ENCODE results near the gene CLN5.
A peak's percentile ranks its signal among the peaks of the same experiment; 100 is the strongest.

CLN5 gene

GRCh38 chr13:77016251-77016812, 24.5 kb downstream of the CLN5 start:
- no peak overlapping the region for H3K27ac Mint-ChIP-seq
- no peaks in the 10 kb centered on the region for H3K9me3 Mint-ChIP-seq
- no peak for DNase-seq (ENCODE audit: low spot score)
- H3K4me3 Mint-ChIP-seq = no peak overlapping the region
- peaks cover 62% of the 10 kb centered on the region for H3K36me3 Mint-ChIP-seq (ENCODE audit: low read depth)
- peaks cover 14% of the 10 kb centered on the region for H3K4me1 Mint-ChIP-seq (ENCODE audit: low read depth)
- H3K27me3 Mint-ChIP-seq (ENCODE audit: low read depth) = no peaks in the 10 kb centered on the region

DNA sequence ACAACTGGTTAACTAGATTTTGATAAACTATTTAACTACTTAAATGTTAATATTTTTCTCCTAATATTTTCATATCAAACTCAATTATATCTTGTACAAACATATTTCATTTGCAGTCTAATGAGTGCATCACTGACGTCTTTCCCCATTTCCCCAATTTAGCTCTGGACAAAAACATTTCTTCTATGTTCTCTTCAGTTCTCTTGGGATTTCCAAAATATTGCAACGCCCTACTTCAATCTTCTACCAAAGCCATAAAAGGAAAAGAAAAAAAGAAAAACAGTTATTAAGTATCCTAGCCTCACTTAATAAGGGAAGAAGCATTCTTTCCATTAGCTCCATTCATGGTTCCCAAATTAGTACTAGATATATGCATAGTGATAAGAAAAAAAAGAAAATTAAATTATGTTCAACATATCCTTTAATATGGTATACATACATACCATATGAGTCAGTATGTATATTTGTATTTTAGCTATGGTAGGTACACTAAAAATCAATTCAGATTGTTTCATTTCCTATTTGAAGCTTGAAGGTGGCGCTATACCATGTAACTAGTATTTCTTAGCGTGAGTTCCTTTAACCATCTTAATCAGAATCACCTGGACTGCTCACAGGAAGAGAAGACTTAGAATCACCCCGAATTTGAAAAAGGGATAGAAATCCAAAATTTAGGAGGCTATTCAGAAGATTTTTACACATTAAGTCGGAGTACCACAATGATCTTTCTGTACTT, 25.2 kb downstream of the CLN5 start:
- peaks cover 19% of the 10 kb centered on the region for H3K4me1 Mint-ChIP-seq (ENCODE audit: low read depth)
- H3K9me3 Mint-ChIP-seq = no peaks in the 10 kb centered on the region
- H3K27ac Mint-ChIP-seq = no peak overlapping the region
- no peak for DNase-seq (ENCODE audit: low spot score)
- H3K36me3 Mint-ChIP-seq (ENCODE audit: low read depth) = peaks cover 54% of the 10 kb centered on the region
- no peak overlapping the region for H3K4me3 Mint-ChIP-seq
- no peaks in the 10 kb centered on the region for H3K27me3 Mint-ChIP-seq (ENCODE audit: low read depth)

DNA sequence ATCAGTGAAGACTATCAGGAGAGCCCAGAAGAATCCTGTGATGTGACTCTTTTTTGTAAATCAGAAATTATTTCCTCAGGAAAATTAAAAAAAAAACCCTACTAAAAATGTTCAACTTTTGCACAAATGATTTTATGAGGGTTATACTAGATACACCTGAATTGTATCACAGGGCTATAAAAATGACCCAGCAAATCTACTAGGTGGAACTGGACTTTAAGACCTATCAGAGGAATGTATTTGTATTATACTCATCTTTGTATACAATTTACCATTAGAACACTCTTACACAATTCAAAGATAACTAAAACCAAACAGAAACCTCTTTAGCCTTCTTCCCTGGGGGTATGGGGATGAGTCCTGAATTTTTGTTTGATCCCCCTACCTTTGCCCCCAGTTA, 27.9 kb downstream of the CLN5 start:
- H3K36me3 Mint-ChIP-seq (ENCODE audit: low read depth) = peaks cover 49% of the 10 kb centered on the region
- H3K27me3 Mint-ChIP-seq (ENCODE audit: low read depth) = no peaks in the 10 kb centered on the region
- H3K4me1 Mint-ChIP-seq (ENCODE audit: low read depth) = peaks cover 35% of the 10 kb centered on the region
- H3K27ac Mint-ChIP-seq = no peak overlapping the region
- no peak for DNase-seq (ENCODE audit: low spot score)
- H3K9me3 Mint-ChIP-seq = no peaks in the 10 kb centered on the region
- H3K4me3 Mint-ChIP-seq = no peak overlapping the region

- no peak for DNase-seq (ENCODE audit: low spot score)
- Mint-ChIP-seq H3K36me3 (ENCODE audit: low read depth) (peaks cover 37% of the 10 kb centered on the region), H3K27me3 (ENCODE audit: low read depth) (no peaks in the 10 kb centered on the region), H3K4me1 (ENCODE audit: low read depth) (peaks cover 43% of the 10 kb centered on the region), H3K27ac (no peak overlapping the region), H3K4me3 (peak overlapping the region; percentile 55), H3K9me3 (no peaks in the 10 kb centered on the region)
These were observed 30.5 kb downstream of the CLN5 start for GRCh38 chr13:77022341-77022740.

- Mint-ChIP-seq H3K27me3 (ENCODE audit: low read depth) (peaks cover 4% of the 10 kb centered on the region), H3K27ac (peak overlapping the region; percentile 98), H3K4me3 (peak overlapping the region; percentile 99), H3K36me3 (ENCODE audit: low read depth) (peaks cover 25% of the 10 kb centered on the region), H3K4me1 (ENCODE audit: low read depth) (peaks cover 45% of the 10 kb centered on the region), H3K9me3 (peaks cover 3% of the 10 kb centered on the region)
- DNase-seq (ENCODE audit: low spot score) = peak; percentile 80
These were observed 34.5 kb downstream of the CLN5 start for GRCh38 chr13:77026255-77026860.

DNA sequence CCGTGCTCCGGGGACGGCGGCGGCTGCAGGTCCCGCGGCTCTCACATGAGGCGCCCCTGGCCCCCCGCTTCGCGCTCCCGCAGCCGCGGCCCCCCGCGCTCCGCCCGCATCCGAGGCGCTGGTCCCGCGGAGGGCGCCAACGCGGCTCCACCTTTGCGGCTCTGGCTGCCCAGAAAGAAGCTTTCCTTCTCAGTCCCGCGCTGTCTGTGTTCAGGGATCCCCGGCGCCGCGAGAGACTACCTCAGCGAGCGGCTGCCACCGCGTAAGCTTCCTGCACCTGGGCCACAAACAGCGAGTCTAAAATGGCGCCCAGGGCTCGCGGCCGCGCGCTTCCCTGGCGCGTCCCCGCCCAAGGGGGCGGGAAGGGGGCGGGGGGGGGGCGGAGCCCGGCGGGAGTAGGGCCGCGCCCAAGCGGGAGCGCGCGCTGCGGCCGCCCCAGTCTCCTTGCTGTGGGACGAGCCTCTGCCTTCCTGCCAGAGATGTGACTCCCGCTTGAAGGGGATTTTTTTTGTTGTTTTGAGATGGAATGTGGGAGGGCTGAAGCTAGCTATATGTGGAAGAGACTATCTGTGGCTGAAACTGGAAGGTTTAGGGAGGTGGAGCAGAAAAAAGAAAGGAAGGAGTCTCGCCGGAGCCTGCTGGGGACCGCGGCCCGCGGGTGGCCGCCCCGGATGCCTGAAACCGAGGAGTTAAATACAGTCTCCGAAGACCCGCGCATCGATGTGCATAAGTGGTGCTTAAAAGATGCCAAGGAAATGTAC, 35.2 kb downstream of the CLN5 start, which contains the start of gene FBXL3:
FBXL3 (minus strand) TSS at position 299 of the 761 bp plus-strand sequence. CDS start 5,299 bp downstream, outside the sequence.
- peak; percentile 84 for DNase-seq (ENCODE audit: low spot score)
- peaks cover 41% of the 10 kb centered on the region for H3K4me1 Mint-ChIP-seq (ENCODE audit: low read depth)
- H3K27me3 Mint-ChIP-seq (ENCODE audit: low read depth) = peaks cover 4% of the 10 kb centered on the region
- H3K9me3 Mint-ChIP-seq = peaks cover 3% of the 10 kb centered on the region
- H3K27ac Mint-ChIP-seq = peak within 1 kb of the TSS; percentile 98
- H3K4me3 Mint-ChIP-seq = peak within 1 kb of the TSS; percentile 100
- peaks cover 28% of the 10 kb centered on the region for H3K36me3 Mint-ChIP-seq (ENCODE audit: low read depth)

DNA sequence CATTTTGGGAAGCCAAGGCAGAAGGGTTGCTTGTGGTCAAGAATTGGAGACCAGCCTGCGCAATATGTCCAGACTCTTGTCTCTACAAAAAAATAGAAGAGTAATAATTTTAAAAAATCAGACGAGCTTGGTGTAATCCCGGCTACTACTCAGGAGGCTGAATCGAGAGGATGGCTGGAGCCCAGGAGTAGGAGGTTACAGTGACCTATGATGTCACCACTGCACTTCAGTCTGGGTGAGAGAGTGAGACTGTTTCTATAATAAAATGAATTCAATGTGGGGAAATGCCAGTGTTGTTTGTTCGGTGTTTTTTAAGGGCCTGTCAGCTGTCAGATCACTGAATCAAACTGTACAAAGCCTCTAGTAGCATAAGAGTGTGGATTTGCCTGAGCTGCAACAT, 36.3 kb downstream of the CLN5 start:
- no peak overlapping the region for H3K27ac Mint-ChIP-seq
- H3K4me3 Mint-ChIP-seq = peak overlapping the region; percentile 100
- peaks cover 4% of the 10 kb centered on the region for H3K27me3 Mint-ChIP-seq (ENCODE audit: low read depth)
- H3K4me1 Mint-ChIP-seq (ENCODE audit: low read depth) = peaks cover 29% of the 10 kb centered on the region
- H3K9me3 Mint-ChIP-seq = peaks cover 3% of the 10 kb centered on the region
- H3K36me3 Mint-ChIP-seq (ENCODE audit: low read depth) = peaks cover 21% of the 10 kb centered on the region
- DNase-seq (ENCODE audit: low spot score) = no peak

- H3K27me3 Mint-ChIP-seq (ENCODE audit: low read depth) = peaks cover 4% of the 10 kb centered on the region
- H3K36me3 Mint-ChIP-seq (ENCODE audit: low read depth) = peaks cover 12% of the 10 kb centered on the region
- peaks cover 20% of the 10 kb centered on the region for H3K4me1 Mint-ChIP-seq (ENCODE audit: low read depth)
- DNase-seq (ENCODE audit: low spot score) = no peak
- H3K4me3 Mint-ChIP-seq = no peak overlapping the region
- no peak overlapping the region for H3K27ac Mint-ChIP-seq
- peaks cover 3% of the 10 kb centered on the region for H3K9me3 Mint-ChIP-seq
These were observed 37.6 kb downstream of the CLN5 start for GRCh38 chr13:77029436-77029835.

DNA sequence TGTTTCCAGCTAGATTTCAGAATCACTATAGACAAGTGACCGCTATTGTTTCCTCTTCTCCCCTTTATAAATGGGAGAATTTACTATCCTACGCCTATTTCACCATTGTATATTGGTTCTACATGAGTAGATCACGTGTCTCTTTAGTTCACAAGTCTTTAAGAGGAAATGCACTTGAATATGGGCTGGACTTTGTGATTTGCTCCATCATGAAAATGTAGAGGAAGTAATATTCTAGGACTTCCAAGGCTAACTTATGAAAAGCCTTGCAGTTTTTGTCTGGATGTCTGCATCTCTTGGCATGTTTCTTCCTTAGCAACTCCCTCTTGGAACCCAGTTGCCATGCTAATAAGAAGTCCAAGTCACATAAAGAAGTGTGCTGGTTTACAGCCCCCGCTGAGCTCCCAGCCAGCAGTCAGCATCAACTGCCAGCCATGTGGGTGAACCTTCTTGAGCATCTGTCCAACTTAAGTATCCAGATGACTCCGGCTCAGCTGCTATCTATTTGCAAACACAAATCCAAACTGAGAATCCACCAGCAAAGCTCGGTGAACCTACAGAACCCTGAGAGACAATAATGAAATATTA, 39.9 kb downstream of the CLN5 start:
- Mint-ChIP-seq H3K4me1 (ENCODE audit: low read depth) (peaks cover 13% of the 10 kb centered on the region), H3K36me3 (ENCODE audit: low read depth) (peaks cover 5% of the 10 kb centered on the region), H3K4me3 (no peak overlapping the region), H3K27me3 (ENCODE audit: low read depth) (peaks cover 4% of the 10 kb centered on the region), H3K27ac (no peak overlapping the region), H3K9me3 (peaks cover 3% of the 10 kb centered on the region)
- DNase-seq (ENCODE audit: low spot score) = no peak

- no peak for DNase-seq (ENCODE audit: low spot score)
- Mint-ChIP-seq H3K9me3 (peaks cover 3% of the 10 kb centered on the region), H3K27ac (no peak overlapping the region), H3K27me3 (ENCODE audit: low read depth) (peaks cover 4% of the 10 kb centered on the region), H3K36me3 (ENCODE audit: low read depth) (peaks cover 4% of the 10 kb centered on the region), H3K4me1 (ENCODE audit: low read depth) (peaks cover 2% of the 10 kb centered on the region), H3K4me3 (no peak overlapping the region)
These were observed 41.9 kb downstream of the CLN5 start for GRCh38 chr13:77033717-77034302.

DNA sequence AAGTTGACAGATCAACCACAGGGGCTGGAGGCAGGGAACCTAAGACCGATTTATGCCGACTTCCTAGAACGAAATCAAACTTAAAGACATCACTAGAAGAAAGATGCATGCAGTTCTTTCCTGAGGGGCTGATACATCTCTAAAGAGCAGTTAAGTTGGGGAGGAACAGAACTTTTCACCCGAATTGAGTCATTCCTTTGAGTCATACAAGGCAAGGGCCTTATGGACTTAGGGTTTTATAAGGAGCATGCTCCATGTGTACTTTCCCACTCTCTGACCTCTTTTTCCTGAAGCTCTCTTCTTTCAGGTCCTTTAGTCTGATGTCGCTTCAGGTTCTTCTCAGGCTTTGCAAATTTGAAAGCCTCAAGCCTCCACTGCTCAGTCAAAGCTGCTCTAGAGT, 43.0 kb downstream of the CLN5 start:
- peaks cover under 1% of the 10 kb centered on the region for H3K9me3 Mint-ChIP-seq
- H3K27me3 Mint-ChIP-seq (ENCODE audit: low read depth) = peaks cover under 1% of the 10 kb centered on the region
- no peak overlapping the region for H3K4me3 Mint-ChIP-seq
- H3K27ac Mint-ChIP-seq = no peak overlapping the region
- H3K36me3 Mint-ChIP-seq (ENCODE audit: low read depth) = peaks cover 3% of the 10 kb centered on the region
- no peak for DNase-seq (ENCODE audit: low spot score)
- peaks cover 2% of the 10 kb centered on the region for H3K4me1 Mint-ChIP-seq (ENCODE audit: low read depth)

DNA sequence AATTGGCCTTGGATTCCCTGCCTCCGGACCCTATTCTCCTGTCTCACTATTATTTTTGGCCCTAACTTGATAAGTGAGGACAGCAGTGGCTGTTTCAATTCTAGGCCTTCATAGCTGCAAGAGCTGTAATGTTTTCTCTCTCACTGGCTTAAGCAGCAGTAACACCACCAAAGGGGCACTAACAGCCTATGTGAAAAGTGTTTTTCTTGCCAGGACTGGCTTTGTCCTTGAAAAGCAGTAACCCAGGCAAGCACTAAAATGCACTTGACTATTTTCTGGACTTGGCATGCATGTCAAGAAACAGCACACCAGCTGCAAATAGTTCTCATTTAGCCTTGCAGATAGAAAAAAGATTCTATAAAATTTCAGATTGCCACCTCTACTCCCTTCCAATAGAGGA, 44.4 kb downstream of the CLN5 start:
- H3K4me3 Mint-ChIP-seq = no peak overlapping the region
- no peaks in the 10 kb centered on the region for H3K27me3 Mint-ChIP-seq (ENCODE audit: low read depth)
- no peak for DNase-seq (ENCODE audit: low spot score)
- H3K36me3 Mint-ChIP-seq (ENCODE audit: low read depth) = peaks cover 2% of the 10 kb centered on the region
- H3K27ac Mint-ChIP-seq = no peak overlapping the region
- H3K9me3 Mint-ChIP-seq = no peaks in the 10 kb centered on the region
- H3K4me1 Mint-ChIP-seq (ENCODE audit: low read depth) = peaks cover 2% of the 10 kb centered on the region

DNA sequence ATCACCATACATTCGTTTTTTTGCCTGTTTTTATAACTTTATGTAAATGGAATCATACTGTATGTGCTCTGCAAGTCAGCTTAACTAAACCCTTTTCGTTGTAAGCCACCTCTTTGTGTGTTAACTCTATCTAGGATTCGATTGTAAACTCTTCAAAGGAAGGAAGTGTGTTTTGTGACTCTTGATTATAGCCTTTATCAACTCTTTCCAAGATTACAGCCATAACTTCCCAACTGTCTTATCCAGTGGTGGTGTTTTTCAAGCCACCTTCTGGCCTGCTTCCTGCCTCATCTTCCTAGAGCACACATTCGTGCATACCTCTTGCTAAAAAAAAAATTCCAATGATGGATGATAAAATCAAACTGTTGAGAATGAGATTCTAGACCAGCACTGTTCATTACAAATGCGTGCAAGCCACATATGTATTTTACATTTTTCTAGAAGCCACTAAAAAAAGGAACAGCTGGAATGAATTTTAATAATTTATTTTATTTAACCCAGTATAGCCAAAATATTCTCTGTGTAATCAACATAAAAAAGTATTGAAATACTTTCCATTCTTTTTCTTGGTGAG, 47.1 kb downstream of the CLN5 start:
- H3K27me3 Mint-ChIP-seq (ENCODE audit: low read depth) = no peaks in the 10 kb centered on the region
- H3K4me1 Mint-ChIP-seq (ENCODE audit: low read depth) = no peaks in the 10 kb centered on the region
- no peak for DNase-seq (ENCODE audit: low spot score)
- no peaks in the 10 kb centered on the region for H3K9me3 Mint-ChIP-seq
- H3K36me3 Mint-ChIP-seq (ENCODE audit: low read depth) = peaks cover 2% of the 10 kb centered on the region
- H3K4me3 Mint-ChIP-seq = no peak overlapping the region
- no peak overlapping the region for H3K27ac Mint-ChIP-seq

All from T-helper 2 cell treated with Interferon-gamma antibody and Interleukin-4, amounts not matched to agents 5 μg/mL and 100 μg/mL, for 36 hours (primary cell).